Endothelial cell of umbilical vein (primary cell): ENCODE results near the gene PARD6G. TPM values are rescaled to one million over a fixed set of nuclear protein-coding genes. Genes with fewer than 3 reads are reported as not detected.

Experiments
- BruUV-seq: library from RNA; stranded (reverse); fragments of 400-500 nt; replicated peaks from 2 replicates; lab custom pipeline; 2021; lab: Mats Ljungman, UMichigan
- CTCF ChIA-PET: fragments of 300-600, 350-600 bp; sonication (Branson Sonifier 250); formaldehyde crosslinking; loops from one replicate; lab custom pipeline; 2021; ENCODE audit warnings: antibody characterized with exemption, inconsistent platforms; lab: Charles Lee
- POLR2A ChIA-PET: fragments of 300-600, 350-600 bp; sonication (Branson Sonifier 250); formaldehyde crosslinking; loops from one replicate; lab custom pipeline; 2021; ENCODE audit warnings: antibody characterized with exemption, inconsistent platforms; lab: Charles Lee
- DNase-seq: peaks from one replicate; pipeline ENCODE4 v3.0.0-alpha.2; 2011; ENCODE audit warnings: low read depth, low spot score
- FAIRE-seq: peaks from 2 replicates; lab custom pipeline; 2011; peaks lifted over from hg19 to GRCh38; lab: Jason Lieb, UNC
- H2AFZ ChIP-seq: 2 replicates; pipeline ENCODE4 v1.6.0; 2012; ENCODE audit warnings: low read depth, low read length, control low read depth, inconsistent platforms
- H3K27ac ChIP-seq: 2 replicates; pipeline ENCODE4 v1.5.1; 2011; ENCODE audit warnings: low read depth, mild to moderate bottlenecking, control low read depth, low read length, moderate library complexity; ENCODE audit not compliant: insufficient read depth
- H3K27me3 ChIP-seq, 2 experiments: 2 replicates each; pipeline versions ENCODE4 v1.6.0 to v1.6.1; 2011; ENCODE audit warnings: low read length in 2 of 2, mixed read lengths in 1 of 2; ENCODE audit not compliant: control insufficient read depth in 2 of 2, insufficient read depth in 2 of 2
- H3K36me3 ChIP-seq, 2 experiments: 2 replicates in 1 of 2; 3 replicates in 1 of 2; pipeline ENCODE4 v1.5.1; 2011; ENCODE audit warnings: low read length in 2 of 2, mild to moderate bottlenecking in 1 of 2, moderate library complexity in 1 of 2; ENCODE audit not compliant: control insufficient read depth in 2 of 2, insufficient read depth in 2 of 2; ENCODE audit errors: extremely low read depth in 1 of 2
- H3K4me1 ChIP-seq: 3 replicates; pipeline ENCODE4 v1.5.1; 2011; ENCODE audit warnings: mild to moderate bottlenecking, low read length; ENCODE audit not compliant: control insufficient read depth, insufficient read depth; ENCODE audit errors: extremely low read depth
- H3K4me2 ChIP-seq: 2 replicates; pipeline ENCODE4 v1.6.1; 2011; ENCODE audit warnings: low read length, control low read depth, mixed read lengths; ENCODE audit not compliant: insufficient read depth
- H3K4me3 ChIP-seq, 3 experiments: fragments of 200-600 bp in 1 of 3; sonication (generic), shearing (Covaris generic) in 1 of 3; replicated peaks in 1 of 3; 2 replicates each; pipeline ENCODE4 v1.5.1; 2011 to 2016; ENCODE audit warnings: control low read depth in 3 of 3, low read length in 3 of 3, mild to moderate bottlenecking in 2 of 3, inconsistent platforms in 1 of 3, low read depth in 1 of 3, moderate library complexity in 1 of 3; ENCODE audit not compliant: insufficient read depth in 1 of 3
- H3K79me2 ChIP-seq: 2 replicates; pipeline ENCODE4 v1.6.0; 2012; ENCODE audit warnings: low read length, inconsistent platforms; ENCODE audit not compliant: control insufficient read depth, insufficient read depth
- H3K9ac ChIP-seq: replicated peaks from 2 replicates; pipeline ENCODE3; 2011; ENCODE audit warnings: low read length, control low read depth; ENCODE audit not compliant: insufficient read depth; ENCODE audit errors: extremely low read depth
- H3K9me1 ChIP-seq: replicated peaks from 3 replicates; pipeline ENCODE4 v1.6.0; 2011; ENCODE audit warnings: mild to moderate bottlenecking, low read length; ENCODE audit not compliant: control insufficient read depth, insufficient read depth; ENCODE audit errors: extremely low read depth
- H3K9me3 ChIP-seq: replicated peaks from 2 replicates; pipeline ENCODE4 v1.5.1; 2012; ENCODE audit warnings: low read length, inconsistent platforms; ENCODE audit not compliant: control insufficient read depth, insufficient read depth
- H4K20me1 ChIP-seq: replicated peaks from 2 replicates; pipeline ENCODE3; 2011; ENCODE audit warnings: mild to moderate bottlenecking, low read length; ENCODE audit not compliant: control insufficient read depth, insufficient read depth; ENCODE audit errors: extremely low read depth
- CTCF ChIP-seq, 2 donors: IDR thresholded peaks; 1 replicate in 1 of 2; 2 replicates in 1 of 2; pipeline ENCODE4 v1.5.1; 2011; ENCODE audit warnings: low read length in 2 of 2, mild to moderate bottlenecking in 2 of 2, moderate library complexity in 2 of 2, control low read depth in 1 of 2, inconsistent platforms in 1 of 2, low read depth in 1 of 2; ENCODE audit not compliant: insufficient read depth in 1 of 2; ENCODE audit errors: extremely low read depth in 1 of 2
- EZH2 ChIP-seq: IDR thresholded peaks from 2 replicates; pipeline ENCODE4 v1.6.1; 2012; ENCODE audit warnings: borderline replicate concordance, low read depth, mild to moderate bottlenecking, moderate library complexity, low read length, inconsistent platforms; ENCODE audit not compliant: severe bottlenecking
- FOS ChIP-seq: IDR thresholded peaks from 2 replicates; pipeline ENCODE4 v1.6.1; 2011; ENCODE audit warnings: mild to moderate bottlenecking, low read length, moderate library complexity, borderline replicate concordance; ENCODE audit not compliant: insufficient read depth
- GATA2 ChIP-seq: IDR thresholded peaks from 2 replicates; pipeline ENCODE4 v1.7.0; 2011; ENCODE audit warnings: low read depth, mild to moderate bottlenecking, moderate library complexity, mixed read lengths, low read length; ENCODE audit not compliant: insufficient read length, insufficient read depth
- JUN ChIP-seq: IDR thresholded peaks from 2 replicates; pipeline ENCODE4 v1.6.1; 2011; ENCODE audit warnings: borderline replicate concordance, low read depth; ENCODE audit not compliant: insufficient read length, insufficient read depth
- MAX ChIP-seq: IDR thresholded peaks from 2 replicates; pipeline ENCODE4 v1.6.1; 2011; ENCODE audit not compliant: insufficient read depth, insufficient read length
- MYC ChIP-seq: IDR thresholded peaks from one replicate; pipeline ENCODE4 v1.6.1; 2011; ENCODE audit warnings: mild to moderate bottlenecking, low read depth, low read length
- POLR2A ChIP-seq: IDR thresholded peaks from 2 replicates; pipeline ENCODE4 v1.6.1; 2012; ENCODE audit warnings: low read depth, mild to moderate bottlenecking, control low read depth, low read length
- POLR2AphosphoS5 ChIP-seq: IDR thresholded peaks from 2 replicates; pipeline ENCODE4 v1.6.1; 2012; ENCODE audit warnings: low read depth, mild to moderate bottlenecking, control low read depth, low read length, moderate library complexity; ENCODE audit not compliant: insufficient read depth
- dilution Hi-C: fragments of 300-500 bp; cut with MboI; formaldehyde crosslinking; loops from one replicate; pipeline ENCODE4 v1.15.0; 2019; ENCODE audit warnings: low sequenced_read_pairs; ENCODE audit not compliant: extremely low pct_ligation_motif_present
- intact Hi-C: fragments of 100-400 bp; cut with micrococcal nuclease; formaldehyde crosslinking; loops from one replicate; pipeline ENCODE4 v1.10.0; 2022
- polyA plus RNA-seq, 4 experiments: library from polyadenylated mRNA; depleted of rRNA in 3 of 4; stranded (reverse) in 3 of 4; unstranded in 1 of 4; fragments of >200 nt; gene quantifications; 2 replicates each; pipeline versions ENCODE4 v1.2.1 to v1.2.3, GENCODE V29; 2011 to 2012; ENCODE audit warnings: missing spikeins in 1 of 4
- total RNA-seq: library from RNA; stranded (reverse); gene quantifications from 2 replicates; pipeline ENCODE4 v1.2.3, GENCODE V29; 2021

The PARD6G gene
- total and polyA plus RNA-seq, 2 donors (not counting 3 experiments of a cell fraction or from before 2014, with no cell fraction given), result 1.2 to 1.8 TPM

- dilution Hi-C loops (no loop called here), intact Hi-C loops (no loop called here)
- H3K36me3 ChIP-seq, result no peaks in the 10 kb centered on the region
- TF ChIP-seq MAX (no peak), POLR2AphosphoS5 (no peak), JUN (no peak), GATA2 (no peak), CTCF (IDR thresholded peaks at IDR 0.05; ENCODE audit: extremely low read depth in 1 of 2, insufficient read depth in 1 of 2, low read depth in 1 of 2, low read length in 2 of 2) (no peak), FOS (no peak), POLR2A (no peak), MYC (no peak), EZH2 (no peak)
- FAIRE-seq (no peak), DNase-seq (no peak)
- no peak overlapping the region for H3K27ac ChIP-seq
- no peak overlapping the region for H3K4me2 ChIP-seq
- no peaks in the 10 kb centered on the region for H4K20me1 ChIP-seq
- H3K9ac ChIP-seq, result no peak overlapping the region
- no peaks in the 10 kb centered on the region for H3K27me3 ChIP-seq
- ChIA-PET POLR2A (no interaction called here), CTCF (no interaction called here)
- no peaks in the 10 kb centered on the region for H3K79me2 ChIP-seq
- H3K9me1 ChIP-seq, result no peaks in the 10 kb centered on the region
- BruUV-seq, result no TSS peak
- no peak overlapping the region for H3K4me3 ChIP-seq
- H2AFZ ChIP-seq, result no peak overlapping the region
- H3K4me1 ChIP-seq, result no peaks in the 10 kb centered on the region
- no peaks in the 10 kb centered on the region for H3K9me3 ChIP-seq
These were observed 74.3 kb downstream of the PARD6G start for GRCh38 chr18:80173060-80173459.
